Measurements from ENCODE around the gene ZNF217.
"Not testable (repeated sequence)": the region's sequence is repeated elsewhere in the genome, so short reads cannot be mapped to it uniquely, and the experiment has no call there.

Gene ZNF217

GRCh38 chr20:53567379-53567917 lies 26.2 kb downstream of the ZNF217 start:
- no peak overlapping the region for H3K9ac ChIP-seq (ENCODE audit: insufficient read length)
- no peak overlapping the region for H3K27ac ChIP-seq
- DNase-seq (ENCODE audit: low read depth, low spot score), result no peak
- H3K9me3 ChIP-seq (ENCODE audit: low read depth, low read length), result no peaks in the 10 kb centered on the region
- H3K4me3 ChIP-seq, result no peak overlapping the region
- H3K36me3 ChIP-seq (ENCODE audit: insufficient read depth, low read length), result peaks cover 23% of the 10 kb centered on the region; the same call in 1 of the 2 replicates
- no peak for TF ChIP-seq FOXP2 (optimal IDR thresholded peaks at IDR 0.05; ENCODE audit: control extremely low read depth, extremely low read length, insufficient read depth)
- TF ChIP-seq EZH2 (IDR thresholded peaks at IDR 0.05), result no peak
- no peak for TF ChIP-seq POLR2AphosphoS5 (IDR thresholded peaks at IDR 0.05; ENCODE audit: borderline replicate concordance, low read depth, low read length)

- H3K36me3 ChIP-seq (ENCODE audit: insufficient read depth, low read length), result peaks cover 15% of the 10 kb centered on the region; the same call in 1 of the 2 replicates
- not testable (repeated sequence) for H3K9ac ChIP-seq (ENCODE audit: insufficient read length); H3K4me3 ChIP-seq; H3K9me3 ChIP-seq (ENCODE audit: low read depth, low read length); H3K27ac ChIP-seq; DNase-seq (ENCODE audit: low read depth, low spot score)
Measured at GRCh38 chr20:53566623-53567022, 27.0 kb downstream of the ZNF217 start.

GRCh38 chr20:53565254-53565653 lies 28.4 kb downstream of the ZNF217 start:
- H3K36me3 ChIP-seq (ENCODE audit: insufficient read depth, low read length), result peaks cover 6% of the 10 kb centered on the region; the same call in 1 of the 2 replicates
- H3K9me3 ChIP-seq (ENCODE audit: low read depth, low read length), result no peaks in the 10 kb centered on the region
- no peak overlapping the region for H3K27ac ChIP-seq
- TF ChIP-seq FOXP2 (optimal IDR thresholded peaks at IDR 0.05; ENCODE audit: control extremely low read depth, extremely low read length, insufficient read depth) (no peak), POLR2AphosphoS5 (IDR thresholded peaks at IDR 0.05; ENCODE audit: borderline replicate concordance, low read depth, low read length) (no peak), EZH2 (IDR thresholded peaks at IDR 0.05) (no peak)
- no peak for DNase-seq (ENCODE audit: low read depth, low spot score)
- H3K4me3 ChIP-seq, result no peak overlapping the region
- no peak overlapping the region for H3K9ac ChIP-seq (ENCODE audit: insufficient read length)

GRCh38 chr20:53562104-53562764 lies 31.4 kb downstream of the ZNF217 start:
- not testable (repeated sequence) for H3K4me3 ChIP-seq; H3K9me3 ChIP-seq (ENCODE audit: low read depth, low read length); DNase-seq (ENCODE audit: low read depth, low spot score); H3K27ac ChIP-seq; H3K36me3 ChIP-seq (ENCODE audit: insufficient read depth, low read length); H3K9ac ChIP-seq (ENCODE audit: insufficient read length)

GRCh38 chr20:53561505-53561904 lies 32.1 kb downstream of the ZNF217 start:
- DNase-seq (ENCODE audit: low read depth, low spot score), result no peak
- no peak overlapping the region for H3K27ac ChIP-seq
- H3K36me3 ChIP-seq (ENCODE audit: insufficient read depth, low read length), result no peaks in the 10 kb centered on the region
- H3K4me3 ChIP-seq, result no peak overlapping the region
- H3K9me3 ChIP-seq (ENCODE audit: low read depth, low read length), result no peaks in the 10 kb centered on the region
- no peak for TF ChIP-seq FOXP2 (optimal IDR thresholded peaks at IDR 0.05; ENCODE audit: control extremely low read depth, extremely low read length, insufficient read depth)
- TF ChIP-seq EZH2 (IDR thresholded peaks at IDR 0.05), result no peak
- no peak for TF ChIP-seq POLR2AphosphoS5 (IDR thresholded peaks at IDR 0.05; ENCODE audit: borderline replicate concordance, low read depth, low read length)
- no peak overlapping the region for H3K9ac ChIP-seq (ENCODE audit: insufficient read length)

GRCh38 chr20:53559816-53560215 lies 33.8 kb downstream of the ZNF217 start:
- no peaks in the 10 kb centered on the region for H3K9me3 ChIP-seq (ENCODE audit: low read depth, low read length)
- no peak overlapping the region for H3K27ac ChIP-seq
- TF ChIP-seq EZH2 (IDR thresholded peaks at IDR 0.05), result no peak
- TF ChIP-seq POLR2AphosphoS5 (IDR thresholded peaks at IDR 0.05; ENCODE audit: borderline replicate concordance, low read depth, low read length), result no peak
- no peak for TF ChIP-seq FOXP2 (optimal IDR thresholded peaks at IDR 0.05; ENCODE audit: control extremely low read depth, extremely low read length, insufficient read depth)

GRCh38 chr20:53557130-53557529 lies 36.5 kb downstream of the ZNF217 start:
- no peak for TF ChIP-seq EZH2 (IDR thresholded peaks at IDR 0.05)
- no peak for TF ChIP-seq FOXP2 (optimal IDR thresholded peaks at IDR 0.05; ENCODE audit: control extremely low read depth, extremely low read length, insufficient read depth)
- TF ChIP-seq POLR2AphosphoS5 (IDR thresholded peaks at IDR 0.05; ENCODE audit: borderline replicate concordance, low read depth, low read length), result no peak
- Histone ChIP-seq H3K27ac (no peak overlapping the region), H3K9me3 (ENCODE audit: low read depth, low read length) (no peaks in the 10 kb centered on the region), H3K36me3 (ENCODE audit: insufficient read depth, low read length) (no peaks in the 10 kb centered on the region), H3K9ac (ENCODE audit: insufficient read length) (no peak overlapping the region), H3K4me3 (no peak overlapping the region)
- no peak for DNase-seq (ENCODE audit: low read depth, low spot score)

More at GRCh38 chr20:53559816-53560215, 33.8 kb downstream of the ZNF217 start:
- Histone ChIP-seq H3K36me3 (ENCODE audit: insufficient read depth, low read length) (no peaks in the 10 kb centered on the region), H3K9ac (ENCODE audit: insufficient read length) (no peak overlapping the region), H3K4me3 (no peak overlapping the region)
- no peak for DNase-seq (ENCODE audit: low read depth, low spot score)

- Histone ChIP-seq H3K9ac (ENCODE audit: insufficient read length) (no peak overlapping the region), H3K4me3 (no peak overlapping the region), H3K27ac (no peak overlapping the region), H3K9me3 (ENCODE audit: low read depth, low read length) (no peaks in the 10 kb centered on the region), H3K36me3 (ENCODE audit: insufficient read depth, low read length) (no peaks in the 10 kb centered on the region)
- DNase-seq (ENCODE audit: low read depth, low spot score), result no peak
- TF ChIP-seq FOXP2 (optimal IDR thresholded peaks at IDR 0.05; ENCODE audit: control extremely low read depth, extremely low read length, insufficient read depth) (no peak), EZH2 (IDR thresholded peaks at IDR 0.05) (no peak), POLR2AphosphoS5 (IDR thresholded peaks at IDR 0.05; ENCODE audit: borderline replicate concordance, low read depth, low read length) (no peak)
Measured at GRCh38 chr20:53556267-53556897, 37.3 kb downstream of the ZNF217 start.

GRCh38 chr20:53555816-53556215 lies 37.8 kb downstream of the ZNF217 start:
- DNase-seq (ENCODE audit: low read depth, low spot score), result no peak
- TF ChIP-seq FOXP2 (optimal IDR thresholded peaks at IDR 0.05; ENCODE audit: control extremely low read depth, extremely low read length, insufficient read depth) (no peak), EZH2 (IDR thresholded peaks at IDR 0.05) (no peak)
- Histone ChIP-seq H3K9me3 (ENCODE audit: low read depth, low read length) (no peaks in the 10 kb centered on the region), H3K27ac (no peak overlapping the region), H3K4me3 (no peak overlapping the region), H3K36me3 (ENCODE audit: insufficient read depth, low read length) (no peaks in the 10 kb centered on the region), H3K9ac (ENCODE audit: insufficient read length) (no peak overlapping the region)

Measured in SK-N-MC (cell line).